D341Med (cell line): ENCODE measurements around the gene KDM4B.
"Not testable (repeated sequence)": the region's sequence is repeated elsewhere in the genome, so short reads cannot be mapped to it uniquely, and the experiment has no call there.

Source experiments
- DNase-seq: peaks from one replicate; pipeline ENCODE4 v3.0.0; 2012; ENCODE audit warnings: low spot score

The KDM4B gene

GRCh38 chr19:4968462-4969291, at the start of gene KDM4B:
Gene KDM4B (plus strand): TSS chr19:4969113. CDS start chr19:5032891, 63,778 bp downstream.
- peak; percentile 99 for DNase-seq

GRCh38 chr19:4922530-4923275, 46.2 kb upstream of the KDM4B start:
- no peak for DNase-seq

GRCh38 chr19:4923276-4923747, 45.6 kb upstream of the KDM4B start:
- DNase-seq, result no peak

GRCh38 chr19:4929186-4929585, 39.7 kb upstream of the KDM4B start:
- DNase-seq, result no peak

- no peak for DNase-seq
Measured at GRCh38 chr19:4930664-4931063, 38.2 kb upstream of the KDM4B start.

- no peak for DNase-seq
Measured at GRCh38 chr19:4932711-4933110, 36.2 kb upstream of the KDM4B start.

GRCh38 chr19:4933528-4933927, 35.4 kb upstream of the KDM4B start:
- no peak for DNase-seq

GRCh38 chr19:4935444-4935843, 33.5 kb upstream of the KDM4B start:
- DNase-seq, result no peak

GRCh38 chr19:4937060-4937459, 31.9 kb upstream of the KDM4B start:
- DNase-seq, result no peak

GRCh38 chr19:4938461-4938860, 30.5 kb upstream of the KDM4B start:
- DNase-seq, result not testable (repeated sequence)

- DNase-seq, result no peak
Measured at GRCh38 chr19:4939466-4939865, 29.4 kb upstream of the KDM4B start.

- DNase-seq, result not testable (repeated sequence)
Measured at GRCh38 chr19:4941638-4942169, 27.2 kb upstream of the KDM4B start.

GRCh38 chr19:4950650-4951049, 18.3 kb upstream of the KDM4B start:
- DNase-seq, result not testable (repeated sequence)

GRCh38 chr19:4951656-4952055, 17.3 kb upstream of the KDM4B start:
- DNase-seq, result no peak

- DNase-seq, result peak; percentile 85
Measured at GRCh38 chr19:4952945-4953344, 16.0 kb upstream of the KDM4B start.

GRCh38 chr19:4954320-4955149, 14.4 kb upstream of the KDM4B start:
- DNase-seq, result not testable (repeated sequence)

- DNase-seq, result no peak
Measured at GRCh38 chr19:4955274-4955673, 13.6 kb upstream of the KDM4B start.

- no peak for DNase-seq
Measured at GRCh38 chr19:4957981-4958380, 10.9 kb upstream of the KDM4B start.

GRCh38 chr19:4962085-4962619, 6.8 kb upstream of the KDM4B start:
- DNase-seq, result no peak

GRCh38 chr19:4965061-4965460, 3.9 kb upstream of the KDM4B start:
- no peak for DNase-seq

GRCh38 chr19:4966591-4966990, 2.3 kb upstream of the KDM4B start:
- DNase-seq, result no peak
